Glomerular endothelial cell (primary cell): ENCODE data around the gene CRY2. TPM values are rescaled to one million over a fixed set of nuclear protein-coding genes. Genes with fewer than 3 reads are reported as not detected.
A peak's percentile ranks its signal among the peaks of the same experiment; 100 is the strongest.

Source experiments
- DNase-seq: peaks from one replicate; pipeline ENCODE4 v3.0.0-alpha.2; 2011; ENCODE audit warnings: low read depth, low spot score; ENCODE audit errors: extremely low read depth
- total RNA-seq: library from RNA; depleted of rRNA; stranded (reverse); fragments of >200 nt; gene quantifications from 2 replicates; pipeline ENCODE4 v1.2.3, GENCODE V29; 2015

Gene CRY2
- total RNA-seq, 1 donor from 2014 or later, result 11.2 TPM

DNA sequence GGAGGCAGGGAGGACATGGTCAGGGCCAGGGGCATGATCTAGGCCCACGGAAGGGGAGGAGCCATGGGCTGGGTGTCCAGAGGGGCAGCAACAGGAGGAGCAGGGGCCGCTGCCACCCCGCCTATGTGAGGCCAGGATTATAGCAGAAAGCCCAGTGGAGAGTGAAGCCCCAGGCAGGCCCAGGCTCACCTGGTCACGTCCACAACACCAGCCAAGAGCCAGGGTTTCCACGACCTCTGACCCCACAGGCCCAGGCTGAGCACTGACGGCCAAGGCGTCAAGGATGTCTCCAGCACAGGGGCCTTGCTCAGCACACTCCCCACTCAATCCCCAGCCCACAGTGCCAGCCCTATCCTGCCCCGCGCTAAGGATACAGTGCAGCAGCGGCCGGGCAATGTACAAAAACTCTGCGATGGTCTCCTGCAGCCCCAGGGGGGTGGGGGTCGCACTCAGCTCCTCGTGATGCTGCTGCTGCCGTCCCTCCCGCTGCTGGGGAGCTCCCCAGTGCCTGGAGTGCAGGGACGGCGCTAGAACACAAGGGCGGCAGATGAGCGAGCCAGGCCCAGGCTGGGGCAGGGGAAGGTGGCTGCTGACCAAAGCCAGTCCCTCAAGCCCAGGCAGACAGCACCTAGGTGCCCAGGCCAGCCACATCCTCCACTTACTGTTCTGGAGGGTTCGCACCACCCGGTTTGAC, 66.8 kb downstream of the CRY2 start:
- DNase-seq, result no peak

DNA sequence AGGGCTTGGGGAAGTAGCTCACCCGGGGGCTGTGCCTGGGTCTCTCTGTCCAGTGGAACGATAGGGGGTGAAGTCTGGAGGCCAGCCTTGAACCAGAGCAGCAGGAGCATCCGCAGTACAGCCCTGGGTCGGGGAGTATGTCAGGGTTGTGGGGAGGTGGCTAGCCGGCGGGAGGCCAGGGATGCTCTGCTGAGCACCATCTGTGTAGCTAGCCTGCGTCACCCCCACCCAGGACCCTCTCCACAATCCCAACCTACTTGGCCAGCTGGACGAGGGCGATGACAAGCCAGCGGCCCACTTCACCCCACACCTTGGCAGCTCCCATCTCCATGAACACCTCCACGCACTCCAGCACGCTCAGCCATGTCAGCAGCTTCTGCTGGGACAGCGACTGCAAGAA, 68.2 kb downstream of the CRY2 start:
- no peak for DNase-seq

DNA sequence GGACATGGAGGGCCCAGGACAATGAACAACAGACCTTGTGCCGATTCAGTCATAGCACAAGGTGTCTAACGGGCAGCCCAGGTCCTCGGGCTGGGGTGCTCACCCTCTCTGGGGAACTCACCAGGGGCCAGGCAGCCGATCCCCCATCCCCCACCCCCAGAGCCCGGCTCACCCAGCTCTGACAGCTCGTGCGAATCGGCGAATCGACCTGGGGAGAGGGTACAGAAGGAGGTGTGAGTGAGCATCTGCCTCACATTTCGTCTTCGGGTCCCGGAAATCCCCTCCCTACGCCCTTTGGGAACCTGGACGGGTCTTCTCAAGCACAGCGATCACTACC, 70.0 kb downstream of the CRY2 start:
- DNase-seq, result no peak

DNA sequence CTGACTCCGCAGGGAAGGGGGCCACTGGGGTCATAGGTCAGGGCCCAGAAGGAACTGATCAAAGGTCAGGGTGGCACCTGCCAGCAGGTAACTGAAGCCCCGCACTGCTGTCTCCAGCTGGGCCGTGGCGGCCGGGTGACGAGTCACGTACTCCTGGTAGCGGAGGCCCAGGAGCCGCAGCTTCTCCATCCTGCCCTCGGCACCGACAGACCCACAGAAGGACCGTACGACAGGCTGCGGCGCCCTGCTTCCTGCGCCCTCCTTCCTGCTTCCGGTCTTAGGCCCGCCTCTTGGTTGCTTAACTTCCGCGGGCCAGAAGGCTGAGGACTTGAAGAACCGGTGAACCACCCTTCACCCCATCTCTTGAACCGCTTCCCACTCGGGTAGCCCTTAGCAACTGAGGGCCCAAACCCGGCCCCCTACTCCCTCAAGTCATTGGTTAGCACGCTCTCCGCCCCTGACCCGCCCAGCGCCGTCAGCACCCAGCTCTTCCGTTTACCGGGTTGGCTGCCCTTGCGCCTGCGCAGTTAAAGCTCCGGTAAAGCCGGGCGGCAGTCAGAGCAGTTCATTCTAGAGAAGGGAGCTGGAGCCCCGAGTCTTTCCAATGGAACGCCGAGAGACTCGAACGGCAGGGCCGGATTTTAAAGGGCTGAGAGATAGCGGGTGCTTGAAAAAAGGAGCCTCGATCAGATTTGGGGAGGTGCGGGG, 70.5 kb downstream of the CRY2 start, which contains the start of gene PEX16:
PEX16 (minus strand) TSS at position 255 of the 708 bp plus-strand sequence; CDS start at position 189, 66 bp downstream.
- peak; percentile 88 for DNase-seq

DNA sequence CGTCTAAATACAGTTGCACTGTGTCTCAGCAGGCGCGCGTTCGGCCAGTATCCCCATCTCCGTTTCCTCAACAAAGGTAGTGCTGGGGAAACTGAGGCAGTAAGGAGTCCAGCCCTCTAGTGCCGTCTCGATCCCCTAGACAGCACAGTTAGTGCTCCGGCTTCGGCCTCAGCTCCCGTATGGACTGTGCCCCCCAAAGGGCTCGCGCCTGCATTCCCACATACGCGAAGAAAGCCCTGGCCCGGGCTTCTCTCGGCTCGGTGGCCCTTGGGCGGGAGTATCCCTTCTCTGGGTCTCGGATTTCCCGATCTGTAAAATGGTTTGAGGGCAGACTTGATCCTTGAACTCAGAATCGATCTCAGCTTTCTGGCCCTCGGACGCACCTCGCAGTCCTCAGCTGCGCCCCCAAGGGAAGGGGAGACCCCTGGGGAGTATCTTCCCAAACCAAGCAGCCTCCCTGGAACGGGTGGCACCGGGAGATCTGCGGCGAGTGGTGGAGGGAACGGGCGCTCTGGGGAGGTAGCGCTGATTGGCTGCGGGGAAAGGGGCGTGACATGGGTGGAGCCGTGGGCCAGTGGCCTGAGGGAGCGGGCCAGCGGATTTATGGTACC, 71.2 kb downstream of the CRY2 start:
- no peak for DNase-seq

DNA sequence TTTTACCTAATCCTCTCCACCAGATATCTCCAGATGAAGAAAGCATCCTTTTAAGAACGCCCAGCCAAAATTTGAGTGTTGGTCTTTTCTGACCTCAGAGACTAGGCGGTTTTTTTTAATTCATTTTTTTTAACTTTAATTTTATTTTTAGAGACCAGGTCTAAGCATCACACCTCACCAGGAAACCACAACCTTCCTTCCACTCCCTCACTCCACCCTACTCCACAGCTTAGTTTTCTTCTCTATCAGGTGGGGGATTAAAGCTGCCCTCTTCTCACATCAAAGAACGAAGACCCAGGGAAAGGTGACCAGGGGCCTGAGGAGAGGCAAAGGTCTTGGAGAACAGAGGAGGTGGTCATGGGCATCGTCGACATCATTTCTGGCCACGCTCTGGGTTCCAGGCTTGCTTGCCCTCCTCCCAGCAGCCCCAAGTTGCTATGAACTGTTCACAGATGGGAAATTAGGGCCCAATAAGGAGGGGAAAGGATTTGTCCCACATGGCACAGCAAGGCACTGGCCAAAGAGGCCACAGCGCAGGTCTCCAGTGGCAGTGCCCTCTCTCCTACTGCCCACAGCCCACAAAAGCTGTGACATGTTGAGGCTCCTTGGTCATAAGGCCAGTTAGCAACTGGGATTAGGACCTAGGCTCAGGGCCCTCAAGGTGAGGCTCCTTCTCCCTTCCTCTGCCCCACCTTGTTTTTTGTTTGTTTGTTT, 71.8 kb downstream of the CRY2 start:
- no peak for DNase-seq

DNA sequence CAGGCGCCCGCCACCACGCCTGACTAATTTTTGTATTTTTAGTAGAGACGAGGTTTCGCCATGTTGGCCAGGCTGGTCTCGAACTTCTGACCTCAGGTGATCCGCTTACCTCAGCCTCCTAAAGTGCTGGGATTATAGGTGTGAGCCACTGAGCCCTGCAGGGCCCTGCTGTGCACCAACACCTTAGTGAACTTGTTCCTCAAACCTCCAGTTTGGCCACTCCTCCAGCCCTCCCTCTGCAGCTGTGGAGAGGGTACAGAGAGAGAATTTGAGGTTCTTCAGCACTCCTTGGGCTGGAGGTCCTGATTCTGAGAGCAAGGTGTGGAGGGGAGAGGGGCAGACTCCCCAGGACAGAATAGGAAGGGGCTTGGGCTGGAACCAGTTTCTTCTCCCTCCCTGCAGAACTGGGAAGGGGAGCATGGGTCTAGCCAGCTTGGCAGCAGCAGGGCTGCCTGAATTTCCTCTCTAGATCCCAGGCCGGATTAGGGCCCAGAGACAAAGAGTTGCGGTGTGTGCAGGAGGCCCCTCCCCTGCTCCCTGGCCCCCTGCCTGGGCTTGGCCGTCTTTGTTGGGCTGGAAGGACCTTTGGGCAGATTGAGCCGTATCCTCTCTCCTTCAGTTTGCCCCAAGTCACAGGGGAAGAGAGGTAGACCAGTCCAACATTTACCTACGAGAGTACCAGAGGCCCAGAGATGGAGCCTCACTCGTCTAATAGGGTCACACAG, 72.7 kb downstream of the CRY2 start:
- DNase-seq, result no peak

DNA sequence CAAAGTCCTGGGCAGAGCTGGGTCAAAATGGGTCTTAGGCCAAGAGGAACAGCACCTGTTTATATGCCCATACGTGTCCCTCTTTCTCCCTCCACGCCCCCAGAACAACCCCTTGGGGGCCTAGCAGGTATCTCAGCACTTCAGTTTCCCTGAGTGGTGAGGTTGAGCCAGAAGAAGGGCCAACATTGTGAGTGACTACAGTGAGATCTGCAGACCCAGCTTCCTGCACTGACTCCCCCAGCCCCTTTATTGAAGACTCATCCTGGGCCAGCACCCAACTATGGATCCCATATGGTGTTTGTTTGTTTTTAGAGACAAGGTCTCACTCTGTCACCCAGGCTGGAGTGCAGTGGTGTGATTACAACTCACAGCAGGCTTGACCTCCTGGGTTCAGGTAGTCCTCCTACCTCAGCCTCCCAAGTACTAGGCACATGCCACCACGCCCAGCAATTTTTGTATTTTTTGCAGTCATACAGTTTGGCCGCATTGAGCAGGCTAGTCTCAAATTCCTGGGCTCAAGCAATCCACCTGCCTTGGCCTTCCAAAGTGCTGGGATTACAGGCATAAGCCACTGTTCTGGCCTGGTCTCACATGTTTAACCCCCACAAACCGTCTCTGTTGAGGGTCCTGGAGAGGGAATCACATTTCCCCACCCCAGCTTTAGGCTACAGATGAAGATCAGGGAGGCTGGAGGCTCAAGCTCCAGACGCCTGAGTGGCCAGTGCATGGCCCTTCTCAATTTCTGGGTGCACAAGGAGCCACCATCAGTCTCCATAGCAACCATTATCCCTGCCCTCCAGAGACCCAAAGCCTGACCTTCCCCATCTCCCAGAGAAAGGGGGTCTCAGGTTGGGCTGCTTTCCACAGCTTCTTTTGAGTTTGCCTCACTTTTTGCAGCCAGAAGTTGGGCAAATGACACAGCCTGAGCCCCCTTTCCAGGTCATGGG, 73.5 kb downstream of the CRY2 start:
- no peak for DNase-seq

DNA sequence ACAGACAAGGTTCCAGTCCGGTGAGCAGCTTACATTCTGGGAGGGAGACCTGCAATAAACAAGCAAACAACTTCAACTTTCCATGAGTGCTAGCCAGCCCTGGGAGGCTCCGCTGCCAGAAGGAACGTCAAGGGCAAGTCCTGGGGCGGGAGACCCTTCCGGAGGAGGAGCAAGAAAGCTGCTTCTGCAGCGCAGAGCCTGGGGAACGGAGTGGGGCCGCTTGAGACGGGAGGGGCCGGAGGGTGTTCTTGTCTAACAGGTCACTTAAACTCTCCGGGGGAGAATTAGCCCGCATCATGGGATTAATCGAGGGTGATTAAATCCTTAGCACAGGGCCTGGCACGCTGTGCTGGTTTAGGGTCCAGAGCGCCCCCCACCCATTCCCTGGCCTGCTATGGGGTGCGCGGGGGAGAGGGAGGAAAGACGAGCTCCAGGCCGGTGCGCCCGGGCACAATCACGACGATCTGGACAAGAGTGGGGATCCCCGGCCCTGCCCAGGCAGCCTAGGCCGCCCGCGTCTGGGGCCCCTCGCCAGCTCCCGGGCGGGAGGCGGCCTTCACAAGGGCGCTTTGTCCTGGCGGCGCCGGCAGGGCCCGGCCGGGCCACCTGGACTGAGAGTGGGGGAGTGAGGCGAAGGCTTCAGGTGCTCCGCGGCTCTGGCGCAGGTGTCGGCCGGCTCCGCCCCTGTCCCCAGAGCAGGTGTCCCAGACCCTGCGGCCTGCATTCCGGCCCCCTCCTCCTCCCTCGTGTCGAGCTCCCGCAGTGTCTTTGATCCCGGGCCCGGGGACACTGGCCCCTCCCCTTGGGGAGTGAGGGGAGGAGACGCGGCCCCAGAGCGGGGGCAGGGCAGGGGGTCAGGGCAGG, 74.5 kb downstream of the CRY2 start:
- DNase-seq, result no peak

DNA sequence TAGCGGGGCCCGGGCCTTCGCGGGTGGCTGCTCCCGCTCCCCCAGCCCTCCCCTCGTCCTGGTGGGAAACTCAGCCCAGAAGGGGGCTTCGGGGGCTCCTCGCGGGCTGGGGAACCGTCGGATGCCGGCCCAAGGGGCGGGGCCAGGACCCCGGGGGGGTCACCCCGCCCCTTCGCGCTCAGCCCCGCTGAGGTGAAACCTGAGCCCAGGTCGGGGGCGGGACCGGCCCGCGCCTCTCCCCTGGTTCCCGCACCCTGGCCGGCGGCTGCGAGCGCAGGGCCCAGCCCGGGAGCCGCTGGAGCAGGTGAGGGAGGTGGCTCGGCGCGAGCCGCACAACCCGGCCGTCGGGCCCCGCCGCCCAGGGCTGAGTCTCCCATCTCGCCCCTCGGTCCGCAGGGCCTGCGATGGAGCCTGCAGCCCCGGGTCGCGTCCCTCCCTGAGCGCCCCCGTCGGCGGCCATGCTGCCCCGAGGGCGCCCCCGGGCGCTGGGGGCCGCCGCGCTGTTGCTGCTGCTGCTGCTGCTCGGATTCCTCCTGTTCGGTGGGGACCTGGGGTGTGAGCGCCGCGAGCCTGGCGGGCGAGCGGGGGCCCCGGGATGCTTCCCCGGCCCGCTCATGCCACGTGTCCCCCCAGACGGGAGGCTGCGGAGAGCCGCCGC, 75.3 kb downstream of the CRY2 start, which contains the start of gene LARGE2:
LARGE2 (plus strand) TSS at position 232 of the 658 bp plus-strand sequence; CDS start at position 459, 227 bp downstream.
- no peak for DNase-seq

DNA sequence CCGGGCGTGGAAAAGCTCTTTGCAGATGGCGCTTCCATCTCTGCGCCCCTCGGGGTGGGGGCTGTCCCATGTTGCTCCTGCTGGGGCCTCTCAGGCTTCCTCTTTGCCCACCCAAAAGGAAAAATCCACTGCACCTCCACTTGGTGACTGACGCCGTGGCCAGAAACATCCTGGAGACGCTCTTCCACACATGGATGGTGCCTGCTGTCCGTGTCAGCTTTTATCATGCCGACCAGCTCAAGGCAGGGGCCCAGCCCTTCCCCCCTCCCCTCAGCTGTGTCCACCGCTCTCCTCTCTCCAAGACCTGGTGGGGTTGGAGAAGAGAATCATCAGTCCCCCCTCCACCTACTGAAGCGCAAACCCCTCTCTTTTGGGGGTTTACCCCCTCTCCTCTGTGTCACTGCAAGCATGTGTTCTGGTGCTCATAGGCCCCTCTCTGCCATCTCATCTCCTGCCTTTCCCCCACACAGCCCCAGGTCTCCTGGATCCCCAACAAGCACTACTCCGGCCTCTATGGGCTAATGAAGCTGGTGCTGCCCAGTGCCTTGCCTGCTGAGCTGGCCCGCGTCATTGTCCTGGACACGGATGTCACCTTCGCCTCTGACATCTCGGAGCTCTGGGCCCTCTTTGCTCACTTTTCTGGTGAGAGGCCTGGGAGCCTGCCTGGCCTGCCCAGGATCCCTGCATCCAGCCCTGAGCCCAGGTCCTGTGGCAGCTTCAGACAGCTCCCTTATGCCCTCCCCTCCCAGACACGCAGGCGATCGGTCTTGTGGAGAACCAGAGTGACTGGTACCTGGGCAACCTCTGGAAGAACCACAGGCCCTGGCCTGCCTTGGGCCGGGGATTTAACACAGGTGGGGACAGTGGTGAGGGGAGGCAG, 77.0 kb downstream of the CRY2 start:
- DNase-seq, result no peak

DNA sequence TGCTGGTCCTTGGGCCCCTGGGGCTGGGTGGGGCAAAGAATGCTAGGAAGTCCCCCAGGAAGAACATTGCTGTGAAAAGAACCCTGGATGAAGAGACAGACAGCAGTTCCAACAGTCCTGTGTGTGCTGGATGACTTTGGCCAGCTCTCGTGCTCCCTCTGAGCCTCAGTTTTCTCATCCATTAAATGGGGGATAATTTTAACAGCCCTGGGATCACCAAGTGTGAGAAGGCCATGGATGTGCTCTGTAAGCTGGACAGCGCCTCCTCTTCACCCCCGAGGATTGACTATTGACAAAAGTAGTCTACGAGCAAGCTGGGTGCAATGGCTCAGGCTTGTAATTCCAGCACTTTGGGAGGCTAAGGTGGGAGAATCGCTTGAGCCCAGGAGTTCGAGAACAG, 77.7 kb downstream of the CRY2 start:
- no peak for DNase-seq

DNA sequence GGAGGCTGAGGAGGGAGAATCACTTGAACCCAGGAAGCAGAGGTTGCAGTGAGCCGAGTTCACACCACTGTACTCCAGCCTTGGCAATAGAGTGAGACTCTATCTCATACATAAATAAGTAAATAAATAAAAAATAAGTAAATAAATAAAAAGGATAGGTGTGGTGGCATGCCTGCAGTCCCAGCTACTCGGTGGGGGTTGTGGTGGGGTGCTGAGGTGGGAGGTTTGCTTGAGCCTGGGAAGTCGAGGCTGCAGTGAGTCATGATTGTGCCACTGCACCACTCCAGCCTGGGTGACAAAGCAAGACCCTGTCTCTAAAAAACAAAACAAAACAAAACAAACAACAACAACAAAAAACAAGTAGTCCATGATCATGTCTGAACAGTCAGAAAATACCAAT, 78.3 kb downstream of the CRY2 start:
- no peak for DNase-seq

DNA sequence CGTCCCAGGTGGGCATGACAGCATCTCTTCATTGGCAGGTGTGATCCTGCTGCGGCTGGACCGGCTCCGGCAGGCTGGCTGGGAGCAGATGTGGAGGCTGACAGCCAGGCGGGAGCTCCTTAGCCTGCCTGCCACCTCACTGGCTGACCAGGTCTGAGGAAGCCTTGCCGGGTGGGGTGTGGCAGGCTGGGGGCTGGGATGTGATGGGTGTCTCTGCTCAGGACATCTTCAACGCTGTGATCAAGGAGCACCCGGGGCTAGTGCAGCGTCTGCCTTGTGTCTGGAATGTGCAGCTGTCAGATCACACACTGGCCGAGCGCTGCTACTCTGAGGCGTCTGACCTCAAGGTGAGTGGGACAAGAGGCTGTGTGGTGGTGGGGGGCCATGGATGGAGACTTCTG, 78.7 kb downstream of the CRY2 start:
- DNase-seq, result no peak

DNA sequence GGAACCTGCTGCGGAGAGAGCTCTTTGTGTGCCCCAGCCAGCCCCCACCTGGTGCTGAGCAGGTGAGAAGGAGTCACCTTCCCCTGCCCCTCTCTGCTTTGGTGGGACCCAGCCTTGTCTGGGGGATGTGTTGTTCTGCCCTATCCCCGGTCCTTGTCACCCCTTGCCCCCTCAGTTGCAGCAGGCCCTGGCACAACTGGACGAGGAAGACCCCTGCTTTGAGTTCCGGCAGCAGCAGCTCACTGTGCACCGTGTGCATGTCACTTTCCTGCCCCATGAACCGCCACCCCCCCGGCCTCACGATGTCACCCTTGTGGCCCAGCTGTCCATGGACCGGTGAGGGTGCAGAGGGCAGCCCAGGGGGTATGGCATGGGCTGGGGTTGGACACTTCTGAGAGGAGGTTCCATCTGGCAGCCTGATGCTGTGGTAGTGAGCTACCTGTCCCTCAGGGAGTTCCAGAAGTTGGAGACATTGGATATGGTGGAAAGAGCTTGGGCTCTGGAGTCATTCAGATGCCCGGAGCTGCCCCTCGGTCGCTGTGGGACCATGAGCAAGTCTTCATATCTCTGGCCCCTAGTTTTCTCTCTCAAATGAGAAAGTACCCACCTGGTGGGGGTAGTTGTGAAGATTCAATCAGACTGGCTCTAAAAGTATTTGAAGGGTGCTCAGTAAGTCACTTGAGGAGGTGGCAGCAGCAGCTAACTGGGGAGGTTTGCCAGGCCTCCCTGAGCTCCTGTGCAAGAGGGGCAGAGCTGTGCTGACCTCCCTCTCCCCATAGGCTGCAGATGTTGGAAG, 79.5 kb downstream of the CRY2 start:
- no peak for DNase-seq

DNA sequence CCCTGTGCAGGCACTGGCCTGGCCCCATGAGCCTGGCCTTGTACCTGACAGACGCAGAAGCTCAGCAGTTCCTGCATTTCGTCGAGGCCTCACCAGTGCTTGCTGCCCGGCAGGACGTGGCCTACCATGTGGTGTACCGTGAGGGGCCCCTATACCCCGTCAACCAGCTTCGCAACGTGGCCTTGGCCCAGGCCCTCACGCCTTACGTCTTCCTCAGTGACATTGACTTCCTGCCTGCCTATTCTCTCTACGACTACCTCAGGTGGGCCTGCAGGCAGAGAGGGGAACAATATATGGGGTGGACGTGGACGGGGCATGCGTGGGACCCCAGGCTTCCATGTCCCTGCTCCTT, 80.0 kb downstream of the CRY2 start:
- no peak for DNase-seq
